Hepatocyte (in vitro differentiated cells): ENCODE results near the gene CCDC93. TPM values are rescaled to one million over a fixed set of nuclear protein-coding genes. Genes with fewer than 3 reads are reported as not detected.

ENCODE experiments used
- DNase-seq: peaks from one replicate; pipeline ENCODE4 v3.0.0-alpha.2; 2016; ENCODE audit warnings: low spot score
- H2AFZ ChIP-seq: fragments of 200-600 bp; sonication (generic); 2 replicates; pipeline ENCODE4 v1.6.0; 2016; ENCODE audit warnings: antibody characterized with exemption, mild to moderate bottlenecking
- H3K27ac ChIP-seq: fragments of 200-600 bp; sonication (generic); 2 replicates; pipeline ENCODE4 v1.5.1; 2016; ENCODE audit warnings: mild to moderate bottlenecking
- H3K27me3 ChIP-seq: fragments of 200-600 bp; sonication (generic); 2 replicates; pipeline ENCODE4 v1.6.1; 2016
- H3K36me3 ChIP-seq: fragments of 200-600 bp; sonication (generic); replicated peaks from 2 replicates; pipeline ENCODE4 v1.5.1; 2016; ENCODE audit warnings: low read depth; ENCODE audit not compliant: insufficient read depth
- H3K4me1 ChIP-seq: fragments of 200-600 bp; sonication (generic); 2 replicates; pipeline ENCODE4 v1.5.1; 2016; ENCODE audit warnings: mild to moderate bottlenecking, moderate library complexity; ENCODE audit not compliant: insufficient read depth
- H3K4me2 ChIP-seq: fragments of 200-600 bp; sonication (generic); 2 replicates; pipeline ENCODE4 v1.6.0; 2016
- H3K4me3 ChIP-seq: fragments of 200-600 bp; sonication (generic); 2 replicates; pipeline ENCODE4 v1.5.1; 2016; ENCODE audit warnings: mild to moderate bottlenecking
- H3K79me2 ChIP-seq: fragments of 200-600 bp; sonication (generic); 2 replicates; pipeline ENCODE4 v1.6.0; 2017; ENCODE audit warnings: mild to moderate bottlenecking
- H3K9me2 ChIP-seq: fragments of 200-600 bp; sonication (generic); replicated peaks from 2 replicates; pipeline ENCODE4 v1.6.0; 2017; ENCODE audit warnings: mild to moderate bottlenecking; ENCODE audit not compliant: insufficient read depth
- H3K9me3 ChIP-seq: fragments of 200-600 bp; sonication (generic); 2 replicates; pipeline ENCODE4 v1.5.1; 2016; ENCODE audit warnings: low read depth, mild to moderate bottlenecking
- H4K20me1 ChIP-seq: fragments of 200-600 bp; sonication (generic); 2 replicates; pipeline ENCODE4 v1.6.0; 2016; ENCODE audit warnings: mild to moderate bottlenecking; ENCODE audit not compliant: insufficient read depth, poor library complexity, severe bottlenecking
- EZH2 ChIP-seq: fragments of 200-600 bp; sonication (generic); IDR thresholded peaks from 2 replicates; pipeline ENCODE4 v1.6.1; 2016; ENCODE audit warnings: antibody characterized with exemption, mild to moderate bottlenecking, borderline replicate concordance
- EZH2phosphoT487 ChIP-seq: fragments of 200-600 bp; sonication (generic); IDR thresholded peaks from one replicate; pipeline ENCODE4 v1.6.1; 2018; ENCODE audit warnings: antibody characterized with exemption, mild to moderate bottlenecking, low read depth, moderate library complexity; ENCODE audit not compliant: unreplicated experiment, severe bottlenecking
- WGBS: methylation state at CpG from one replicate; pipeline ENCODE4 v1.1.6; 2016; ENCODE audit warnings: low lambda C conversion rate; ENCODE audit errors: missing lambda C conversion rate; 5-methylcytosine and 5-hydroxymethylcytosine counted together
- polyA plus RNA-seq: library from polyadenylated mRNA; unstranded; fragments of >200 nt; fragmentation: Nextera tagmentation; extraction: Ambion mirVana; gene quantifications from 2 replicates; pipeline ENCODE4 v1.2.1, GENCODE V29; 2016
- total RNA-seq: library from RNA; depleted of rRNA; stranded (reverse); fragments of >200 nt; gene quantifications from 2 replicates; pipeline ENCODE4 v1.2.3, GENCODE V29; 2014
- TF ChIP-seq, protein P1 (sequence below): fragments of 200-600 bp; sonication (generic); IDR thresholded peaks from 2 replicates; pipeline ENCODE4 v1.5.1; 2016; ENCODE audit warnings: antibody characterized with exemption, mild to moderate bottlenecking; ENCODE audit not compliant: poor library complexity

Gene CCDC93
- total and polyA plus RNA-seq, 2 experiments from 2014 or later, result 13.2 to 37.4 TPM

DNA sequence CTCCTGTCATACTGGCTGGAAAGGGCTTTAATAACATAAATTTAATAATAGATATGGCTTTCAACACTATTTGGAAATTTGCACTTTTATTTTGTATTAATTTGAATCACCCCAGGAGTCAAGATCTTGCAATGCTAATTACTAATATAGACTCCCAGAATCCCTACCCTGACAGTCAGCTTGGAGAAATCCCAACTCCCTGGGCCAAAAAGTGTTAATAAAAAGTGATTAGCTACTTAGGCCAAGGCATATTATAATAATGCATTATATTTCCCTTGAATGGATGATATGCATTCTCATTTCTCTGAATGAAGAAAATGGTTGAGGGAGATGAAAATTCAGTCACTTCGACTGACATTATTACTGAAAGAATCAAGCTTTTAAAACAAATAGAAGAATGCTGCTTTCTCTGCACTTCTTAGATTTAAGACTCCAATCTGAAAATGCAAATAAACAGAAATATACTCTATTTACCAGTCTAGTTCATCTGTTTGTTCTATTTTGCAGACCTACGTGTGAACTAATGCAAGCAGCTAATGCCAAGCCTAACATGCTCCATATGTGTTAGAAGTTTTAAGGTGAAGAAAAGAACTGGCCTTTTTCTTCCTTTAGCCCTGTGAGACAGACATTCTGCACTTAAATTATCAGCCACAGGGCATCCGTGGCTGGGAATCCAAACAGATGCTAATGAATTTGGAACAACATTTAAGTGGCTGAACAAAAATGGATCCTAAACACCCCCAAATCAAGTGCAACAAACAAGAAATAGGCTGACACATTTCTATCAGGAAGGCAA is 40.5 kb upstream of the CCDC93 start:
- H3K27me3 ChIP-seq, result no peaks in the 10 kb centered on the region
- H2AFZ ChIP-seq, result no peak overlapping the region
- no peaks in the 10 kb centered on the region for H3K36me3 ChIP-seq
- no peak overlapping the region for H3K4me3 ChIP-seq
- no peaks in the 10 kb centered on the region for H3K4me1 ChIP-seq
- H3K79me2 ChIP-seq, result no peaks in the 10 kb centered on the region
- TF ChIP-seq EZH2phosphoT487, result no peak
- TF ChIP-seq EZH2, result no peak
- TF ChIP-seq, protein P1, sequence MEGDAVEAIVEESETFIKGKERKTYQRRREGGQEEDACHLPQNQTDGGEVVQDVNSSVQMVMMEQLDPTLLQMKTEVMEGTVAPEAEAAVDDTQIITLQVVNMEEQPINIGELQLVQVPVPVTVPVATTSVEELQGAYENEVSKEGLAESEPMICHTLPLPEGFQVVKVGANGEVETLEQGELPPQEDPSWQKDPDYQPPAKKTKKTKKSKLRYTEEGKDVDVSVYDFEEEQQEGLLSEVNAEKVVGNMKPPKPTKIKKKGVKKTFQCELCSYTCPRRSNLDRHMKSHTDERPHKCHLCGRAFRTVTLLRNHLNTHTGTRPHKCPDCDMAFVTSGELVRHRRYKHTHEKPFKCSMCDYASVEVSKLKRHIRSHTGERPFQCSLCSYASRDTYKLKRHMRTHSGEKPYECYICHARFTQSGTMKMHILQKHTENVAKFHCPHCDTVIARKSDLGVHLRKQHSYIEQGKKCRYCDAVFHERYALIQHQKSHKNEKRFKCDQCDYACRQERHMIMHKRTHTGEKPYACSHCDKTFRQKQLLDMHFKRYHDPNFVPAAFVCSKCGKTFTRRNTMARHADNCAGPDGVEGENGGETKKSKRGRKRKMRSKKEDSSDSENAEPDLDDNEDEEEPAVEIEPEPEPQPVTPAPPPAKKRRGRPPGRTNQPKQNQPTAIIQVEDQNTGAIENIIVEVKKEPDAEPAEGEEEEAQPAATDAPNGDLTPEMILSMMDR, result no peak
- H3K27ac ChIP-seq, result no peak overlapping the region
- no peaks in the 10 kb centered on the region for H3K9me3 ChIP-seq
- no peaks in the 10 kb centered on the region for H4K20me1 ChIP-seq
- no peak overlapping the region for H3K4me2 ChIP-seq
- no peak for DNase-seq
- H3K9me2 ChIP-seq, result no peaks in the 10 kb centered on the region
- 29% methylated on average over 3 of the region's 3 CpGs for whole genome bisulfite sequencing

- no peaks in the 10 kb centered on the region for H3K4me1 ChIP-seq
- 90% methylated on average over 7 of the region's 7 CpGs for WGBS
- DNase-seq, result no peak
Measured at GRCh38 chr2:118053681-118054080, 39.8 kb upstream of the CCDC93 start.

GRCh38 chr2:118052474-118052873 is 38.6 kb upstream of the CCDC93 start:
- no peaks in the 10 kb centered on the region for H3K36me3 ChIP-seq
- H3K79me2 ChIP-seq, result no peaks in the 10 kb centered on the region
- no peak overlapping the region for H3K4me3 ChIP-seq
- no peak overlapping the region for H3K4me2 ChIP-seq
- no peak overlapping the region for H2AFZ ChIP-seq
- no peaks in the 10 kb centered on the region for H3K9me3 ChIP-seq
- 86% methylated on average over 2 of the region's 2 CpGs for WGBS
- no peaks in the 10 kb centered on the region for H3K9me2 ChIP-seq
- DNase-seq, result no peak
- H3K27ac ChIP-seq, result no peak overlapping the region
- TF ChIP-seq, protein P1, result no peak
- TF ChIP-seq EZH2 (no peak), EZH2phosphoT487 (no peak)
- no peaks in the 10 kb centered on the region for H3K27me3 ChIP-seq
- no peaks in the 10 kb centered on the region for H4K20me1 ChIP-seq
- H3K4me1 ChIP-seq, result no peaks in the 10 kb centered on the region

More at GRCh38 chr2:118053681-118054080, 39.8 kb upstream of the CCDC93 start:
- Histone ChIP-seq H3K4me2 (no peak overlapping the region), H3K27me3 (no peaks in the 10 kb centered on the region), H4K20me1 (no peaks in the 10 kb centered on the region), H3K9me2 (no peaks in the 10 kb centered on the region), H3K9me3 (no peaks in the 10 kb centered on the region), H3K27ac (no peak overlapping the region), H2AFZ (no peak overlapping the region), H3K79me2 (no peaks in the 10 kb centered on the region), H3K4me3 (no peak overlapping the region), H3K36me3 (no peaks in the 10 kb centered on the region)
- TF ChIP-seq EZH2 (no peak), EZH2phosphoT487 (no peak)
- TF ChIP-seq, protein P1, result no peak
